SK-N-MC (cell line): ENCODE results near the gene CTBP2.

ENCODE experiments used
- EZH2 ChIP-seq: fragments of 200-600 bp; sonication (generic); IDR thresholded peaks from one replicate; pipeline ENCODE4 v1.6.1; 2017; ENCODE audit warnings: antibody characterized with exemption
- POLR2AphosphoS5 ChIP-seq: IDR thresholded peaks from 2 replicates; pipeline ENCODE4 v1.6.1; 2012; ENCODE audit warnings: mild to moderate bottlenecking, low read depth, low read length, borderline replicate concordance

DNA sequence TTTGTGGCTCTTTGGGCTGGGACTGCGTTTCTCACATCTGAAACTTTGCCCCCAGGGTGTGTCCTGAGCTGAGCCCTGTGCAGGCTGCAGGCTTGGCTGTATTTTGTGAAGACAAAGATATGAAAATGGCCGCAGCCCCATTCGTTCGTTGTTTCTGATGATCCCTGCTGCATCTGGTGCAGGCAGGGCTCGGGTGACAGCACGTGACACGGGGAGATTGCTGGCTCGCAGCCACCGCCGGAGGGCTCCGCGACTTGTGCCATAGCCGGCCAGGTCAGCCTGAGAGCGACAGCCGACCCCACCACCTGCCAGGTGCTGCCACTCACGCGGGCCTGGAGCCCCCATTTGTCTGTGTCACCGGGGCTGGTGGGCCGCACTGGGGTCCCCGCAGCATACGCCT lies 137.1 kb downstream of the CTBP2 start:
- TF ChIP-seq POLR2AphosphoS5 (no peak), EZH2 (no peak)
